H9 (cell line): ENCODE data around the gene TMEM271. TPM values are rescaled to one million over a fixed set of nuclear protein-coding genes. Genes with fewer than 3 reads are reported as not detected.

ENCODE experiments used
- DNase-seq: peaks from one replicate; pipeline ENCODE4 v3.0.0-alpha.2; 2017
- H2AFZ ChIP-seq: one replicate; pipeline ENCODE4 v1.6.1; 2013; ENCODE audit warnings: mild to moderate bottlenecking, low read length, control low read depth, moderate library complexity
- H2AK5ac ChIP-seq: 2 replicates; pipeline ENCODE4 v1.6.1; 2013; ENCODE audit warnings: low read length, control low read depth, mixed read lengths; ENCODE audit not compliant: insufficient read length
- H2BK120ac ChIP-seq: one replicate; pipeline ENCODE4 v1.6.1; 2013; ENCODE audit warnings: low read depth, mild to moderate bottlenecking, low read length, control low read depth, inconsistent platforms; ENCODE audit not compliant: poor library complexity, severe bottlenecking
- H2BK12ac ChIP-seq: 2 replicates; pipeline ENCODE4 v1.6.1; 2013; ENCODE audit warnings: low read length, control low read depth, mixed read lengths, low read depth; ENCODE audit not compliant: insufficient read length
- H2BK15ac ChIP-seq: 2 replicates; pipeline ENCODE4 v1.6.1; 2013; ENCODE audit warnings: low read depth, low read length, control low read depth
- H2BK20ac ChIP-seq: one replicate; pipeline ENCODE4 v1.6.1; 2013; ENCODE audit warnings: low read depth, mild to moderate bottlenecking, low read length, control low read depth, inconsistent platforms; ENCODE audit not compliant: poor library complexity, severe bottlenecking
- H2BK5ac ChIP-seq: 2 replicates; pipeline ENCODE4 v1.6.1; 2013; ENCODE audit warnings: low read length, control low read depth, mixed read lengths; ENCODE audit not compliant: insufficient read length
- H3K14ac ChIP-seq: 2 replicates; pipeline ENCODE4 v1.6.1; 2013; ENCODE audit warnings: low read length, control low read depth; ENCODE audit not compliant: insufficient read depth
- H3K18ac ChIP-seq: 2 replicates; pipeline ENCODE4 v1.6.1; 2013; ENCODE audit warnings: low read depth, mild to moderate bottlenecking, mixed read lengths, low read length, control low read depth; ENCODE audit not compliant: insufficient read length
- H3K23ac ChIP-seq: 2 replicates; pipeline ENCODE4 v1.6.1; 2013; ENCODE audit warnings: low read length, control low read depth, mixed read lengths, low read depth; ENCODE audit not compliant: insufficient read length
- H3K23me2 ChIP-seq: 2 replicates; pipeline ENCODE4 v1.6.1; 2013; ENCODE audit warnings: low read depth, mild to moderate bottlenecking, mixed read lengths, low read length, control low read depth; ENCODE audit not compliant: insufficient read length, poor library complexity, severe bottlenecking
- H3K27ac ChIP-seq: 2 replicates; pipeline ENCODE4 v1.5.1; 2013; ENCODE audit warnings: low read length, control low read depth, mixed read lengths, low read depth; ENCODE audit not compliant: insufficient read length
- H3K27me3 ChIP-seq: 2 replicates; pipeline ENCODE4 v1.6.1; 2013; ENCODE audit warnings: low read length, control low read depth, inconsistent platforms; ENCODE audit not compliant: insufficient read depth
- H3K4ac ChIP-seq: 2 replicates; pipeline ENCODE4 v1.6.1; 2013; ENCODE audit warnings: low read depth, mild to moderate bottlenecking, control low read depth, inconsistent platforms, low read length, moderate library complexity
- H3K4me1 ChIP-seq: 2 replicates; pipeline ENCODE4 v1.6.1; 2013; ENCODE audit warnings: low read length, control low read depth, inconsistent platforms; ENCODE audit not compliant: insufficient read depth
- H3K4me2 ChIP-seq: 2 replicates; pipeline ENCODE4 v1.6.1; 2013; ENCODE audit warnings: low read length, control low read depth, mixed read lengths; ENCODE audit not compliant: insufficient read length, insufficient read depth
- H3K56ac ChIP-seq: 2 replicates; pipeline ENCODE4 v1.6.1; 2013; ENCODE audit warnings: low read depth, mild to moderate bottlenecking, mixed read lengths, low read length, control low read depth; ENCODE audit not compliant: insufficient read length
- H3K79me1 ChIP-seq: 2 replicates; pipeline ENCODE4 v1.6.1; 2013; ENCODE audit warnings: low read depth, mild to moderate bottlenecking, moderate library complexity, low read length, control low read depth, inconsistent platforms; ENCODE audit not compliant: insufficient read depth, poor library complexity, severe bottlenecking
- H3K79me2 ChIP-seq: 2 replicates; pipeline ENCODE4 v1.6.1; 2013; ENCODE audit warnings: low read length, control low read depth, inconsistent platforms; ENCODE audit not compliant: insufficient read depth
- H3K9ac ChIP-seq: 2 replicates; pipeline ENCODE4 v1.6.1; 2013; ENCODE audit warnings: low read length, control low read depth, mixed read lengths; ENCODE audit not compliant: insufficient read length; ENCODE audit errors: extremely low read depth
- H3K9me3 ChIP-seq: one replicate; pipeline ENCODE4 v1.6.1; 2013; ENCODE audit warnings: low read depth, low read length, inconsistent platforms; ENCODE audit not compliant: control insufficient read depth
- H3T11ph ChIP-seq: one replicate; pipeline ENCODE4 v1.6.1; 2013; ENCODE audit warnings: mild to moderate bottlenecking, low read length, control low read depth, inconsistent platforms
- H4K20me1 ChIP-seq: one replicate; pipeline ENCODE4 v1.6.1; 2013; ENCODE audit not compliant: control insufficient read depth, insufficient read length, insufficient read depth
- H4K5ac ChIP-seq: 2 replicates; pipeline ENCODE4 v1.6.1; 2013; ENCODE audit warnings: low read depth, mild to moderate bottlenecking, mixed read lengths, low read length, control low read depth; ENCODE audit not compliant: insufficient read length
- H4K8ac ChIP-seq: replicated peaks from 2 replicates; pipeline ENCODE4 v1.6.1; 2013; ENCODE audit warnings: low read length, control low read depth, mixed read lengths, low read depth; ENCODE audit not compliant: insufficient read length
- H4K91ac ChIP-seq: 2 replicates; pipeline ENCODE4 v1.6.1; 2013; ENCODE audit warnings: low read depth, mild to moderate bottlenecking, moderate library complexity, mixed read lengths, low read length, control low read depth; ENCODE audit not compliant: insufficient read length
- H3K27ac Mint-ChIP-seq, 3 experiments: 2 replicates in 2 of 3; 3 replicates in 1 of 3; pipeline ENCODE4 v1.8.0; 2020 to 2021; ENCODE audit warnings: mixed read lengths in 3 of 3, mild to moderate bottlenecking in 1 of 3, moderate library complexity in 1 of 3
- H3K27me3 Mint-ChIP-seq: 2 replicates; pipeline ENCODE4 v1.8.0; 2021; ENCODE audit warnings: low read depth, mild to moderate bottlenecking, moderate library complexity, mixed read lengths
- H3K36me3 Mint-ChIP-seq, 3 experiments: 2 replicates in 2 of 3; 3 replicates in 1 of 3; pipeline ENCODE4 v1.8.0; 2020 to 2021; ENCODE audit warnings: low read depth in 3 of 3, mixed read lengths in 3 of 3; ENCODE audit not compliant: insufficient read depth in 1 of 3
- H3K4me1 Mint-ChIP-seq, 2 experiments: 2 replicates each; pipeline ENCODE4 v1.8.0; 2020; ENCODE audit warnings: mixed read lengths in 2 of 2
- H3K4me3 Mint-ChIP-seq, 2 experiments: 2 replicates in 1 of 2; 3 replicates in 1 of 2; pipeline ENCODE4 v1.8.0; 2020 to 2021; ENCODE audit warnings: mild to moderate bottlenecking in 2 of 2, mixed read lengths in 2 of 2, moderate library complexity in 1 of 2
- H3K9me3 Mint-ChIP-seq, 2 experiments: 2 replicates in 1 of 2; 3 replicates in 1 of 2; pipeline ENCODE4 v1.8.0; 2020; ENCODE audit warnings: mild to moderate bottlenecking in 2 of 2, mixed read lengths in 2 of 2, moderate library complexity in 1 of 2
- WGBS: extraction: QIAGEN DNeasy Blood & Tissue Kit; methylation state at CpG from one replicate; pipeline ENCODE4 v1.1.7; 2013; ENCODE audit warnings: missing lambda C conversion rate, low lambda C conversion rate, mixed read lengths; ENCODE audit not compliant: insufficient read length; ENCODE audit errors: extremely low coverage; 5-methylcytosine and 5-hydroxymethylcytosine counted together
- total RNA-seq: library from RNA; stranded (reverse); gene quantifications from 2 replicates; pipeline ENCODE4 v1.2.1, GENCODE V29; 2021
- TF ChIP-seq, protein P1 (sequence below): fragments of 200-600 bp; sonication (generic); conservative IDR thresholded peaks from 3 replicates; pipeline ENCODE4 v1.8.0; 2021; ENCODE audit warnings: antibody characterized with exemption, mild to moderate bottlenecking

Gene TMEM271
- total RNA-seq, 1 experiment from 2014 or later = 0.09 TPM

DNA sequence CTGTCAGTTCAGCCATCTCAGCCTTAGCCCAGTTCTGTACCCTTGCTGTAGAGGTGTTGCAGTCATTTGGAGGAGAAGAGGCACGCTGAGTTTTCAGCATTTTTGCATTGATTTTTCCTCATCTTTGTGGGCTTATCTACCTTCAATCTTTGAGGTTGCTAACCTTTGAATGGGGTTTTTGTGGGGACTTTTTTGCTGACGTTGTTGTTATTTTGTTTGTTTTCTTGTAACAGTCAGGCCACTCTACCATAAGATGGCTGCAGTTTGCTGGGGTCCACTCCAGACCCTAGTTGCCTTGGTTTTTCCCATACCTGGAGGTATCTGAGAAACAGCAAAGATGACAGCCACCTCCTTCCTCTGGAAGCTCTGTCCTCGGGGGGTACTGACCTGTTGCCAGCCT lies 22.8 kb upstream of the TMEM271 start:
- no peaks in the 10 kb centered on the region for H3K79me2 ChIP-seq
- no peak overlapping the region for H3K4ac ChIP-seq
- no peak overlapping the region for H2BK15ac ChIP-seq
- no peaks in the 10 kb centered on the region for H3K23me2 ChIP-seq
- no peaks in the 10 kb centered on the region for H3K4me1 ChIP-seq
- H3K79me1 ChIP-seq = no peaks in the 10 kb centered on the region
- Mint-ChIP-seq H3K27me3 (peaks cover 59% of the 10 kb centered on the region), H3K4me1 (peaks cover 15 to 22% of the 10 kb centered on the region in 2 experiments), H3K36me3 (no peaks in the 10 kb centered on the region), H3K4me3 (no peak overlapping the region), H3K9me3 (peaks cover 6 to 7% of the 10 kb centered on the region in 2 experiments; a peak in 3 of 5 replicates), H3K27ac (no peak overlapping the region)
- H3K23ac ChIP-seq = no peak overlapping the region
- no peak overlapping the region for H3K4me2 ChIP-seq
- H4K8ac ChIP-seq = no peak overlapping the region
- no peak overlapping the region for H3K9ac ChIP-seq
- no peaks in the 10 kb centered on the region for H3K27me3 ChIP-seq
- no peak overlapping the region for H3K18ac ChIP-seq
- DNase-seq = no peak
- no peak overlapping the region for H2AK5ac ChIP-seq
- H4K20me1 ChIP-seq = peaks cover 3% of the 10 kb centered on the region
- H2BK12ac ChIP-seq = no peak overlapping the region
- H2BK120ac ChIP-seq = no peak overlapping the region
- H3K9me3 ChIP-seq = no peaks in the 10 kb centered on the region
- H2AFZ ChIP-seq = no peak overlapping the region
- H3T11ph ChIP-seq = no peak overlapping the region
- no peak overlapping the region for H2BK5ac ChIP-seq
- no peak overlapping the region for H2BK20ac ChIP-seq
- no peak overlapping the region; the same call in 1 of the 2 replicates for H3K14ac ChIP-seq
- H4K5ac ChIP-seq = no peak overlapping the region
- H3K27ac ChIP-seq = no peak overlapping the region
- no peak overlapping the region for H3K56ac ChIP-seq
- no CpG with 5 or more reads among the region's 3 CpGs for WGBS
- no peak overlapping the region for H4K91ac ChIP-seq
- TF ChIP-seq, protein P1, sequence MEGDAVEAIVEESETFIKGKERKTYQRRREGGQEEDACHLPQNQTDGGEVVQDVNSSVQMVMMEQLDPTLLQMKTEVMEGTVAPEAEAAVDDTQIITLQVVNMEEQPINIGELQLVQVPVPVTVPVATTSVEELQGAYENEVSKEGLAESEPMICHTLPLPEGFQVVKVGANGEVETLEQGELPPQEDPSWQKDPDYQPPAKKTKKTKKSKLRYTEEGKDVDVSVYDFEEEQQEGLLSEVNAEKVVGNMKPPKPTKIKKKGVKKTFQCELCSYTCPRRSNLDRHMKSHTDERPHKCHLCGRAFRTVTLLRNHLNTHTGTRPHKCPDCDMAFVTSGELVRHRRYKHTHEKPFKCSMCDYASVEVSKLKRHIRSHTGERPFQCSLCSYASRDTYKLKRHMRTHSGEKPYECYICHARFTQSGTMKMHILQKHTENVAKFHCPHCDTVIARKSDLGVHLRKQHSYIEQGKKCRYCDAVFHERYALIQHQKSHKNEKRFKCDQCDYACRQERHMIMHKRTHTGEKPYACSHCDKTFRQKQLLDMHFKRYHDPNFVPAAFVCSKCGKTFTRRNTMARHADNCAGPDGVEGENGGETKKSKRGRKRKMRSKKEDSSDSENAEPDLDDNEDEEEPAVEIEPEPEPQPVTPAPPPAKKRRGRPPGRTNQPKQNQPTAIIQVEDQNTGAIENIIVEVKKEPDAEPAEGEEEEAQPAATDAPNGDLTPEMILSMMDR = no peak
